HEK293 (cell line): ENCODE results near the gene KAT7.

ENCODE experiments used
- HOXA7 ChIP-seq: sonication (generic); formaldehyde crosslinking; IDR thresholded peaks from 2 replicates; pipeline ENCODE4 v1.8.1; 2022; ENCODE audit warnings: missing genetic modification reagents, borderline replicate concordance
- ZNF155 ChIP-seq: fragments of 450-650 bp; formaldehyde crosslinking; IDR thresholded peaks from 2 replicates; pipeline ENCODE4 v1.5.1; 2016; ENCODE audit warnings: missing biosample characterization, missing genetic modification characterization
- ZNF776 ChIP-seq: fragments of 450-650 bp; formaldehyde crosslinking; IDR thresholded peaks from 2 replicates; pipeline ENCODE4 v1.5.0; 2017; ENCODE audit warnings: missing biosample characterization, missing genetic modification characterization, borderline replicate concordance
- TF ChIP-seq, protein P1 (sequence below): fragments of 450-650 bp; formaldehyde crosslinking; IDR thresholded peaks from 2 replicates; pipeline ENCODE4 v1.5.1; 2016; ENCODE audit warnings: missing biosample characterization, missing genetic modification characterization
- TF ChIP-seq, protein P2 (sequence below): fragments of 450-650 bp; formaldehyde crosslinking; conservative IDR thresholded peaks from 2 replicates; pipeline ENCODE4 v1.5.1; 2016; ENCODE audit warnings: low read depth, missing biosample characterization, missing genetic modification characterization

DNA sequence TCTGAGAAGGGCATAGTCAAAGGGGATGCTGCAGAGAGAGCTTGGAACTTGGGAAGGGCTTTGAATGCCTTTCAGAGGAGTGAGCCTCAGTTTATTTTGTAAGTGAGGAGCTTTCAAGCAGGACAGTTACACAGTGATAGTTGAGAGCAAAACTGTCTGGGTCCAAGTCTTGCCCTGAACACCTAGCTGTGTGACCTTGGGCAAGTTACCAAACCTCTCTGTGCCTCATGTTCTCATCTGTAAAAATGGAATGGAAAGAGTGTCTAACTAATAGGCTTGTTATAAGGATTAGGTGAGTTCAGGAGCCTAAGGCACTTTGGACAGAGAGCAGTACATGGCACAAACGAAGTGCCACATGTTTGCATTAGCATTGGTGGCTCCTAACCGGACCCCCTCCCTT is 86.4 kb downstream of the KAT7 start:
- TF ChIP-seq, protein P1, sequence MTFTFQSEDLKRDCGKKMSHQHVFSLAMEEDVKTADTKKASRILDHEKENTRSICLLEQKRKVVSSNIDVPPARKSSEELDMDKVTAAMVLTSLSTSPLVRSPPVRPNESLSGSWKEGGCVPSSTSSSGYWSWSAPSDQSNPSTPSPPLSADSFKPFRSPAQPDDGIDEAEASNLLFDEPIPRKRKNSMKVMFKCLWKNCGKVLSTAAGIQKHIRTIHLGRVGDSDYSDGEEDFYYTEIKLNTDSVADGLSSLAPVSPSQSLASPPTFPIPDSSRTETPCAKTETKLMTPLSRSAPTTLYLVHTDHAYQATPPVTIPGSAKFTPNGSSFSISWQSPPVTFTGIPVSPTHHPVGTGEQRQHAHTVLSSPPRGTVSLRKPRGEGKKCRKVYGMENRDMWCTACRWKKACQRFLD = no peak
- TF ChIP-seq ZNF155 (tag by site-specific recombination) (no peak), HOXA7 (no peak), ZNF776 (tag by site-specific recombination) (no peak)
- TF ChIP-seq, protein P2, sequence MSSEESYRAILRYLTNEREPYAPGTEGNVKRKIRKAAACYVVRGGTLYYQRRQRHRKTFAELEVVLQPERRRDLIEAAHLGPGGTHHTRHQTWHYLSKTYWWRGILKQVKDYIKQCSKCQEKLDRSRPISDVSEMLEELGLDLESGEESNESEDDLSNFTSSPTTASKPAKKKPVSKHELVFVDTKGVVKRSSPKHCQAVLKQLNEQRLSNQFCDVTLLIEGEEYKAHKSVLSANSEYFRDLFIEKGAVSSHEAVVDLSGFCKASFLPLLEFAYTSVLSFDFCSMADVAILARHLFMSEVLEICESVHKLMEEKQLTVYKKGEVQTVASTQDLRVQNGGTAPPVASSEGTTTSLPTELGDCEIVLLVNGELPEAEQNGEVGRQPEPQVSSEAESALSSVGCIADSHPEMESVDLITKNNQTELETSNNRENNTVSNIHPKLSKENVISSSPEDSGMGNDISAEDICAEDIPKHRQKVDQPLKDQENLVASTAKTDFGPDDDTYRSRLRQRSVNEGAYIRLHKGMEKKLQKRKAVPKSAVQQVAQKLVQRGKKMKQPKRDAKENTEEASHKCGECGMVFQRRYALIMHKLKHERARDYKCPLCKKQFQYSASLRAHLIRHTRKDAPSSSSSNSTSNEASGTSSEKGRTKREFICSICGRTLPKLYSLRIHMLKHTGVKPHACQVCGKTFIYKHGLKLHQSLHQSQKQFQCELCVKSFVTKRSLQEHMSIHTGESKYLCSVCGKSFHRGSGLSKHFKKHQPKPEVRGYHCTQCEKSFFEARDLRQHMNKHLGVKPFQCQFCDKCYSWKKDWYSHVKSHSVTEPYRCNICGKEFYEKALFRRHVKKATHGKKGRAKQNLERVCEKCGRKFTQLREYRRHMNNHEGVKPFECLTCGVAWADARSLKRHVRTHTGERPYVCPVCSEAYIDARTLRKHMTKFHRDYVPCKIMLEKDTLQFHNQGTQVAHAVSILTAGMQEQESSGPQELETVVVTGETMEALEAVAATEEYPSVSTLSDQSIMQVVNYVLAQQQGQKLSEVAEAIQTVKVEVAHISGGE (tag by site-specific recombination) = no peak
